ENCODE data around the gene LRMDA.

- TF ChIP-seq CTCF (IDR thresholded peaks at IDR 0.05; ENCODE audit: insufficient read depth, low read length, poor library complexity, severe bottlenecking): no peak
- TF ChIP-seq EZH2phosphoT487 (conservative IDR thresholded peaks at IDR 0.05; ENCODE audit: low read length): no peak
Observed at GRCh38 chr10:76001461-76001860, 570.0 kb downstream of the LRMDA start.

All from SU-DHL-6 (cell line).